ENCODE results near the gene ZNF277.

ZNF277 gene

DNA sequence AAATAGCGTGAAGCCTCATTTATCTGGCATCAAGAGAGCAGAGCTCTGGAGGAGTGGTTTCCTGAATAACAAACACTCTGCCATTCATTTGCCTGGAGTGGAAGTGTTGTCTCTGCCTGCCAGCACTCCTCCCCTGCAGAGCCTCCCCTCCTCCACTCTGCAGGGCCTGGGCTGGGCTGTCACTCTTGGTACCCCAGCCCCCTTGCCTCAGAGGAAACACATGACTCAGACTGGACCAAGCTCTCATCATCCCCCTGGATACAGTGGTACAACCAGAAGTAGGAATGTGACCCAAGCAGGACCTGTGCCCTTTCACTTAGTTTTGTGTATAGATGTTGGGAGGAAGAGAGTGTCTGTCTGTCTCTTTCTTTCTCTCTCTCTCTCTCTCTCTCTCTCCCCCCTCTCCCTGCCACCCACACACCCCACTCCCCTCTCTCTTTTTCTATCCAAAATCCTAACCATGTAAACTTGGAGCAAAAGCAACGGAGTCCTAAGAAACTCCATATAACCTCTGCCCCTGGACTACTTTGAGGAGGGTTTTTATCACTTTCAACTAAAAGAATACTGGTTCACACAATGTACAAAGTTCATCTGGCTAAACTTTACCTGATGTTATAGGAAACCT, 44.2 kb upstream of the ZNF277 start:
- DNase-seq (ENCODE audit: low read depth), result no peak
- TF ChIP-seq, protein P1, sequence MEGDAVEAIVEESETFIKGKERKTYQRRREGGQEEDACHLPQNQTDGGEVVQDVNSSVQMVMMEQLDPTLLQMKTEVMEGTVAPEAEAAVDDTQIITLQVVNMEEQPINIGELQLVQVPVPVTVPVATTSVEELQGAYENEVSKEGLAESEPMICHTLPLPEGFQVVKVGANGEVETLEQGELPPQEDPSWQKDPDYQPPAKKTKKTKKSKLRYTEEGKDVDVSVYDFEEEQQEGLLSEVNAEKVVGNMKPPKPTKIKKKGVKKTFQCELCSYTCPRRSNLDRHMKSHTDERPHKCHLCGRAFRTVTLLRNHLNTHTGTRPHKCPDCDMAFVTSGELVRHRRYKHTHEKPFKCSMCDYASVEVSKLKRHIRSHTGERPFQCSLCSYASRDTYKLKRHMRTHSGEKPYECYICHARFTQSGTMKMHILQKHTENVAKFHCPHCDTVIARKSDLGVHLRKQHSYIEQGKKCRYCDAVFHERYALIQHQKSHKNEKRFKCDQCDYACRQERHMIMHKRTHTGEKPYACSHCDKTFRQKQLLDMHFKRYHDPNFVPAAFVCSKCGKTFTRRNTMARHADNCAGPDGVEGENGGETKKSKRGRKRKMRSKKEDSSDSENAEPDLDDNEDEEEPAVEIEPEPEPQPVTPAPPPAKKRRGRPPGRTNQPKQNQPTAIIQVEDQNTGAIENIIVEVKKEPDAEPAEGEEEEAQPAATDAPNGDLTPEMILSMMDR (IDR thresholded peaks at IDR 0.05; ENCODE audit: control insufficient read depth, extremely low read depth, insufficient read depth), result no peak
- no peak overlapping the region for H3K4me3 ChIP-seq (ENCODE audit: low read depth, low read length)

DNA sequence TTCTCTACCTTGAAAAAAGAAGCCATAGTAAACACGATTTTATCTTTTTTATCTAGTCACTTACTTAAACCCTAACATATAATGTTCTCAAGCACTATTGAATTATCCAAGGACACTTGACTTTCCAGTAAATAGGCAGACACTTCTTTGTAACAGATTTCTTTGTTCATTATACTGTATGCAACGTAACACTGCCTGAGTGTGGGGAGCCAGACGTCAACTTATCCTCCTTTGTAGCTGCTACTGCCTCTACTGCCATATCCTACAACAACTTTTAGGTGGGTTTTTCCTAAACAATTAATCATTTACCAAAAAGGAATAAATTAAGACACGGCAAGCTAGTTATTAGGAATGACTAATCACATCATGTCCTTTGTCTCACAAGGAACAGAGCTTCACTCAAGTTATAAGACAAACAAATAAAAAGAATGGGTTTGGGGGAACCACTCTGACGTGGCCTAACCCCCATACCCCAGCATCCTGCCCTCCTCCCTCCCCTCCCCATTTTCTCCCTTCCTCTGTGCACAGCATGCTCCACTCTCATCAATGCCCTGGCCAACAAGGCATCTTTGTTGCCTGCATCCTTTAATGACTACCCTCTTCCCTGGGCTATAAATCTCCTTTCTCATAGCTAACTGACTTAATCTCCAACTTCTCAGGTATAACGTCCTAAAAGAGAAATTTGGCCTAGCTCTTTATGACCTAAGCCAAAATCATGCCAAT, 43.5 kb upstream of the ZNF277 start:
- TF ChIP-seq, protein P1 (IDR thresholded peaks at IDR 0.05; ENCODE audit: control insufficient read depth, extremely low read depth, insufficient read depth), result no peak
- no peak overlapping the region for H3K4me3 ChIP-seq (ENCODE audit: low read depth, low read length)
- DNase-seq (ENCODE audit: low read depth), result no peak

DNA sequence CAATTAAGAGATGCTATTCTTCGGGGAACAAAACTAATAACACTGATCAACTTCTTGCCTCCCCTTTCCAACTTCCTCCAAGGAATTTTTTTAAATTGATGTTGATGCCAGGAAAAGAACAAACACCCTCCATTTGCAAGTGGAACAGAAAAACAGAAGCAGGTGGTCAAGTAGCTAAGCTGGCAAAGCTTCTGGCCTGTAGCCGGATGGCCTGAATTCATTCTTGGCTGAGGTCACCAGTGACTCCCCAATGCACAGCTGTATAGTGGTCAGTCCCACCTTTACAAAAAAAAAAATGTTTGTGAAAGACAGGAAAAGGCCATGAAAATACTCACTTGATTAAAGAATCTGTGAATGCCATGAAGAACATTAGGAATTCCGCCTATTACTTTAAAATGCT, 39.3 kb upstream of the ZNF277 start:
- DNase-seq (ENCODE audit: low read depth), result no peak

DNA sequence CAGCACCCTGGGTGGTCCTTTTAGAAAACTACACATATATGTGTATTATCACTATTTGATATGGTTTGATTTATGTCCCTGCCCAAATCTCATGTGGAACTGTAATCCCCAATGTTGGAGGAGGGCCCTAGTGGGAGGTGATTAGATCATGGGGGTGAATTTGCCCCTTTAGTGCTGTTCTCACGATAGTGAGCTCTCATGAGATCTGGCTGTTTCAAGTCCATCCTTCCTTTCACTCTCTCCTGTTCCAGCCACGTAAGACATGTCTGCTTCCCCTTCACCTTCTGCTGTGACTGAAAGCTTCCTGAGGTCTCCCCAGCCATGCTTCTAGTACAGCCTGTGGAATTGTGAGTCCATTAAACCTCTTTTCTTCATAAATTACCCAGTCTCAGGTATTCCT, 37.6 kb upstream of the ZNF277 start:
- TF ChIP-seq, protein P1 (IDR thresholded peaks at IDR 0.05; ENCODE audit: control insufficient read depth, extremely low read depth, insufficient read depth), result no peak
- no peak overlapping the region for H3K4me3 ChIP-seq (ENCODE audit: low read depth, low read length)
- no peak for DNase-seq (ENCODE audit: low read depth)

More for the DNA sequence above, 39.3 kb upstream of the ZNF277 start:
- H3K4me3 ChIP-seq (ENCODE audit: low read depth, low read length), result no peak overlapping the region
- TF ChIP-seq, protein P1 (IDR thresholded peaks at IDR 0.05; ENCODE audit: control insufficient read depth, extremely low read depth, insufficient read depth), result no peak

DNA sequence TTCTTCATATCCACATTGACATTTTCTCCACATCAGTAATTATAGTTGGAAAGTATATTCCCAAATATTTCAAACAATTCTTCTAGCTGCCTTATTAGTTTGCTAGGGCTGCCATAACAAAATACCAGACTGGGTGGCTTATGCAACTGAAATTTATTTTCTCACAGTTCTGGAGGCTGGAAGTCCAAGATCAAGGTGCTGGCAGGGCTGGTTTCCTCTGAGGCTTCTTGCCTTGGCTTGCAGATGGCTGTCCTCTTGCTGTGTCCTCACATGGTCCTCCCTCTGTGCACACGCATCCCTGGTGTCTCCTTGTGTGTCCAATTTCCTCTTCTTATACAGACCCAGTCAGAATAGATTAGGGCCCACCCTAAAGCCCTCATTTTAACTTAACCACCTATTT, 34.8 kb upstream of the ZNF277 start:
- no peak for DNase-seq (ENCODE audit: low read depth)
- H3K4me3 ChIP-seq (ENCODE audit: low read depth, low read length), result no peak overlapping the region
- TF ChIP-seq, protein P1 (IDR thresholded peaks at IDR 0.05; ENCODE audit: control insufficient read depth, extremely low read depth, insufficient read depth), result no peak

DNA sequence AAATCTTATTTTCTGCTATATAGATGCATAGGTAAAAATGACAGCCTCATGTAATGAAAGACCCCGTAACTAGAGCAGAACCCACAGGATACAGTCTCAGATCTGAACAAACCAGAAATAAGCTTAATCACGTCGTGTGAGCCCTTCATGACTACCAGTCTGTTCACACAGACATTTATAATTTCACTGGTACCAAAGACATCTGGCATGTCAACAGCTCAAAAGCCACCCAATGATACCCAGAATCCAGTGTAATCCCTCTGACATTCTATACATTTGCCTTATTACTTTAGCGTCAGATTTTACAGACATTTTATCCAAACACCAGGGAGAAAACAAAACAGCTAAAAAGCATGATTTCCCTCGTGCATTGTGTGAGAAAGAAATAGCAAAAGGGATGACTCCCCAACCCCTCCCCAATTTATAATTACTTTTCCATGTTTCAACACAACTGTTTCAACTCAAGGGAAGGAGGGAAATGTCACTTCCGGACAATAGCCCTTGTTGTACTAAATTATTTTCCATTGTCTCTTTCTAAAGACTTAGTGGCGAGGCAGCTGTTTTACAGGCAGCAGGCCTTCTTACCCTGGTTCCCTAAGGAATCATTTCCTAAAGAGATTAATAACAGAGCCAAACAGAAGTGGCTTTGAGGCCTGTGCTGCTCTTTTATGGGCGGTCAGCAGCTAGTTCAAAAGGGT, 33.5 kb upstream of the ZNF277 start:
- DNase-seq (ENCODE audit: low read depth), result no peak
- no peak overlapping the region for H3K4me3 ChIP-seq (ENCODE audit: low read depth, low read length)

More for the DNA sequence above, 33.5 kb upstream of the ZNF277 start:
- TF ChIP-seq, protein P1 (IDR thresholded peaks at IDR 0.05; ENCODE audit: control insufficient read depth, extremely low read depth, insufficient read depth), result no peak
